A673 (cell line): ENCODE measurements around the gene ADGRG7. TPM values are rescaled to one million over a fixed set of nuclear protein-coding genes. Genes with fewer than 3 reads are reported as not detected.

Experiments used
- BruUV-seq: library from RNA; stranded (reverse); fragments of 400-500 nt; replicated peaks from 2 replicates; lab custom pipeline; 2021; lab: Mats Ljungman, UMichigan
- CTCF ChIA-PET: fragments of 300-600 bp; sonication (Branson Sonifier 250); formaldehyde crosslinking; loops from one replicate; lab custom pipeline; 2022; ENCODE audit warnings: antibody characterized with exemption; lab: Charles Lee
- POLR2A ChIA-PET: fragments of 300-600 bp; sonication (Branson Sonifier 250); formaldehyde crosslinking; loops from one replicate; lab custom pipeline; 2022; ENCODE audit warnings: antibody characterized with exemption; ENCODE audit not compliant: low non-redundant PET; lab: Charles Lee
- DNase-seq: peaks from one replicate; pipeline ENCODE4 v3.0.0-alpha.2; 2015; ENCODE audit warnings: low spot score
- H3K27ac ChIP-seq: fragments of 200-600 bp; sonication (generic); 2 replicates; pipeline ENCODE4 v1.5.1; 2016; ENCODE audit warnings: mixed run types, low read depth, mild to moderate bottlenecking, mixed read lengths, antibody characterized with exemption, low read length; ENCODE audit not compliant: poor library complexity, severe bottlenecking
- H3K27me3 ChIP-seq: fragments of 200-600 bp; sonication (generic); replicated peaks from 2 replicates; pipeline ENCODE4 v1.6.1; 2017; ENCODE audit warnings: mixed run types, low read depth, mild to moderate bottlenecking, mixed read lengths, antibody characterized with exemption, low read length; ENCODE audit not compliant: insufficient read depth, poor library complexity
- H3K36me3 ChIP-seq: fragments of 200-600 bp; sonication (generic); 2 replicates; pipeline ENCODE4 v1.6.1; 2016; ENCODE audit warnings: mixed run types, mild to moderate bottlenecking, mixed read lengths, antibody characterized with exemption, low read length; ENCODE audit not compliant: insufficient read depth, poor library complexity, severe bottlenecking
- H3K4me1 ChIP-seq: fragments of 200-600 bp; sonication (generic); 2 replicates; pipeline ENCODE4 v1.6.1; 2017; ENCODE audit warnings: mixed run types, mild to moderate bottlenecking, mixed read lengths, antibody characterized with exemption, low read length; ENCODE audit not compliant: insufficient read depth, poor library complexity, severe bottlenecking
- H3K4me3 ChIP-seq: fragments of 200-600 bp; sonication (generic); 2 replicates; pipeline ENCODE4 v1.5.1; 2016; ENCODE audit warnings: low read depth, mixed run types, mild to moderate bottlenecking, mixed read lengths, low read length; ENCODE audit not compliant: poor library complexity, severe bottlenecking
- H3K9me3 ChIP-seq: fragments of 200-600 bp; sonication (generic); 2 replicates; pipeline ENCODE4 v1.6.1; 2016; ENCODE audit warnings: mixed run types, low read depth, mild to moderate bottlenecking, mixed read lengths, antibody characterized with exemption, low read length; ENCODE audit not compliant: poor library complexity, severe bottlenecking
- CTCF ChIP-seq: fragments of 300-800, 200-600 bp; sonication (generic); conservative IDR thresholded peaks from 2 replicates; pipeline ENCODE4 v1.5.1; 2017; ENCODE audit warnings: low read depth, mild to moderate bottlenecking, antibody characterized with exemption, low read length, moderate library complexity, mixed read lengths
- EZH2 ChIP-seq: fragments of 200-600 bp; sonication (generic); IDR thresholded peaks from 2 replicates; pipeline ENCODE4 v1.6.1; 2017; ENCODE audit warnings: borderline replicate concordance, low read depth, mild to moderate bottlenecking, mixed read lengths, antibody characterized with exemption, low read length; ENCODE audit not compliant: poor library complexity, severe bottlenecking
- intact Hi-C: fragments of 100-400 bp; cut with micrococcal nuclease; formaldehyde crosslinking; loops from one replicate; pipeline ENCODE4 v1.10.0; 2022; ENCODE audit not compliant: unreplicated experiment
- total RNA-seq: library from RNA; stranded (reverse); gene quantifications from 2 replicates; pipeline ENCODE4 v1.2.3, GENCODE V29; 2021

Gene ADGRG7
- total RNA-seq, 1 experiment from 2014 or later, result 2.4 TPM

GRCh38 chr3:100614941-100615340 lies 5.5 kb downstream of the ADGRG7 start:
- peak overlapping the region; percentile 65 for H3K27ac ChIP-seq
- intact Hi-C loops, result loop anchor here (5.0 kb wide), 1 partner anchor 97 kb away; no protein-coding TSS in a partner anchor
- ChIA-PET POLR2A (no interaction called here), CTCF (no interaction called here)
- no peaks in the 10 kb centered on the region for H3K9me3 ChIP-seq
- H3K4me1 ChIP-seq, result peaks cover 53% of the 10 kb centered on the region
- BruUV-seq, result no TSS peak
- no peak overlapping the region for H3K4me3 ChIP-seq
- H3K36me3 ChIP-seq, result no peaks in the 10 kb centered on the region
- no peaks in the 10 kb centered on the region for H3K27me3 ChIP-seq
- TF ChIP-seq CTCF (no peak), EZH2 (no peak)
- no peak for DNase-seq

DNA sequence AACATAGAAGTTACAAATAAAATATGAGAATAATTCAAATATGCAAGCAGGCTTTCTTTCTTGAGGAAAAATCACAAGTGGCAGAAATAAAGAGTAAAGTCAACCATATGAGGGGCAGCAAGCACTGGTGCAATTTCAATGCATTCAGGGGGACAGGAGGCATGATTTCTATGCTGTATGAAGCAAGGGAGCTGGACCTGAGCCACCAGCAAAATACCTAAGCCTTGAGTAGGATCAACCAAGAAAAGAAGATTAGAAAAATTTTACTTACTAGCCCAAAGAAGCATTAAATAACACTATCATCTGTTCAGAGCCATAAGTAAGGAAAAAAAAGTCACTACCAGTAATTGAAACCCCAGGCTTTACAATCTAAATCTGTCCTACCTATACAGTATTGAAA lies 6.3 kb downstream of the ADGRG7 start:
- intact Hi-C loops, result no loop called here
- Histone ChIP-seq H3K27ac (peak overlapping the region; percentile 65), H3K9me3 (no peaks in the 10 kb centered on the region), H3K4me1 (peaks cover 48% of the 10 kb centered on the region), H3K27me3 (no peaks in the 10 kb centered on the region), H3K36me3 (no peaks in the 10 kb centered on the region), H3K4me3 (no peak overlapping the region)
- no peak for DNase-seq
- BruUV-seq, result no TSS peak
- POLR2A ChIA-PET, result no interaction called here
- TF ChIP-seq CTCF, result no peak
- no peak for TF ChIP-seq EZH2
- CTCF ChIA-PET, result no interaction called here

DNA sequence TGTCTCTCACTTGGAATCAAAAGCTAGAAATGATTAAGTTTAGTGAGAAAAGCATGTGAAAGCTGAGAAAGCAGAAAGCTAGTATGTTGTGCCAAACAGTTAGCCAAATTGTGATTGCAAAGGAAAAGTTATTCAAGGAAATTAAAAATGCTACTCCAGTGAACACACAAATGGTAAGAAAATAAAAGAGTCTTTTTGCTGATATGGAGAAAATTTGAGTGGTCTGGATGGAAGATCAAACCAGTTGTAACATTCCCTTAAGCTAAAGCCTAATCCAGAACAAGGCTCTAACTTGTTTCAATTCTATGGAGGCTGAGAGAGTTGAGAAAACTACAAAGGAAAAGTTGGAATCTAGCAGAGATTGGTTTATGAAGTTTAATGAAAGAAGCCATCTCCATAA lies 11.8 kb downstream of the ADGRG7 start:
- H3K27ac ChIP-seq, result no peak overlapping the region
- no peak for TF ChIP-seq EZH2
- TF ChIP-seq CTCF, result no peak
- POLR2A ChIA-PET, result interaction anchor here (0.7 kb wide), 1 partner anchor 217 kb away, joined by 3 read pairs; no protein-coding TSS in a partner anchor

More for the DNA sequence above, 11.8 kb downstream of the ADGRG7 start:
- H3K4me3 ChIP-seq, result no peak overlapping the region
- intact Hi-C loops, result no loop called here
- peaks cover 4% of the 10 kb centered on the region for H3K9me3 ChIP-seq
- CTCF ChIA-PET, result no interaction called here
- H3K27me3 ChIP-seq, result no peaks in the 10 kb centered on the region
- no peaks in the 10 kb centered on the region for H3K36me3 ChIP-seq
- H3K4me1 ChIP-seq, result no peaks in the 10 kb centered on the region
- no peak for DNase-seq
- BruUV-seq, result no TSS peak
